GM12878 (cell line): ENCODE measurements around the gene SCYL1. TPM values are rescaled to one million over a fixed set of nuclear protein-coding genes. Genes with fewer than 3 reads are reported as not detected.

Experiments
- ATAC-seq: fragments of 200-7000 bp; cut with Tn5 transposase; 3 replicates; pipeline ENCODE4 v1.9.1; 2020; ENCODE audit warnings: mild to moderate bottlenecking, moderate library complexity
- BruUV-seq: library from RNA; stranded (reverse); fragments of 400-500 nt; replicated peaks from 2 replicates; lab custom pipeline; 2021; lab: Mats Ljungman, UMichigan
- CTCF ChIA-PET: fragments of 300-600 bp; sonication (Branson Sonifier 250); formaldehyde crosslinking; extraction: SDS; loops from one replicate; lab custom pipeline; 2021; ENCODE audit warnings: inconsistent platforms; lab: Yijun Ruan, JAX
- POLR2A ChIA-PET: fragments of 350-600 bp; formaldehyde crosslinking; extraction: SDS; loops from one replicate; lab custom pipeline; 2021; ENCODE audit warnings: inconsistent platforms; lab: Charles Lee
- RAD21 ChIA-PET: fragments of 300-600 bp; sonication (Branson Sonifier 250); formaldehyde crosslinking; loops from one replicate; lab custom pipeline; 2023; ENCODE audit warnings: antibody characterized with exemption; ENCODE audit not compliant: unreplicated experiment; lab: Charles Lee
- SMC1A ChIA-PET: fragments of 300-600 bp; sonication (Branson Sonifier 250); formaldehyde crosslinking; loops from one replicate; lab custom pipeline; 2023; ENCODE audit not compliant: unreplicated experiment, uncharacterized antibody; lab: Charles Lee
- DNase-seq: peaks from one replicate; pipeline ENCODE4 v3.0.0-alpha.2; 2011; ENCODE audit warnings: low read depth, low spot score
- FAIRE-seq: peaks from 3 replicates; lab custom pipeline; 2011; peaks lifted over from hg19 to GRCh38; lab: Jason Lieb, UNC
- H2AFZ ChIP-seq: 2 replicates; pipeline ENCODE4 v1.6.0; 2011; ENCODE audit warnings: low read depth, low read length, control low read depth; ENCODE audit not compliant: control insufficient read depth
- H3K27ac ChIP-seq: 2 replicates; pipeline ENCODE4 v1.5.1; 2011; ENCODE audit warnings: control low read depth; ENCODE audit not compliant: control insufficient read depth, insufficient read depth
- H3K27me3 ChIP-seq, 2 experiments: replicated peaks in 1 of 2; 2 replicates each; pipeline versions ENCODE4 v1.6.0 to v1.6.1; 2011; ENCODE audit warnings: low read length in 1 of 2; ENCODE audit not compliant: control insufficient read depth in 2 of 2, insufficient read depth in 2 of 2
- H3K36me3 ChIP-seq, 2 experiments: 2 replicates each; pipeline ENCODE4 v1.5.1; 2011; ENCODE audit warnings: low read length in 1 of 2; ENCODE audit not compliant: control insufficient read depth in 2 of 2, insufficient read depth in 2 of 2
- H3K4me1 ChIP-seq: 2 replicates; pipeline ENCODE4 v1.6.1; 2011; ENCODE audit warnings: mild to moderate bottlenecking, low read length, moderate library complexity, mixed read lengths; ENCODE audit not compliant: control insufficient read depth, insufficient read depth
- H3K4me2 ChIP-seq: 2 replicates; pipeline ENCODE4 v1.6.0; 2011; ENCODE audit warnings: control low read depth; ENCODE audit not compliant: control insufficient read depth, insufficient read depth
- H3K4me3 ChIP-seq: fragments of 200-600 bp; sonication (generic); 2 replicates; pipeline ENCODE4 v1.5.1; 2016
- H3K79me2 ChIP-seq: 2 replicates; pipeline ENCODE4 v1.6.0; 2011; ENCODE audit warnings: low read length; ENCODE audit not compliant: control insufficient read depth, insufficient read depth
- H3K9ac ChIP-seq: 2 replicates; pipeline ENCODE4 v1.8.0; 2011; ENCODE audit warnings: low read length, control low read depth, mixed read lengths; ENCODE audit not compliant: control insufficient read depth, insufficient read depth
- H3K9me3 ChIP-seq: replicated peaks from 3 replicates; pipeline ENCODE4 v1.5.1; 2011; ENCODE audit warnings: mild to moderate bottlenecking, low read length; ENCODE audit not compliant: control insufficient read depth, insufficient read depth
- H4K20me1 ChIP-seq: 2 replicates; pipeline ENCODE4 v1.6.0; 2011; ENCODE audit not compliant: control insufficient read depth, insufficient read depth
- CREB1 ChIP-seq: IDR thresholded peaks from 2 replicates; pipeline ENCODE4 v1.6.1; 2012; ENCODE audit warnings: low read depth, mild to moderate bottlenecking, inconsistent platforms
- DPF2 ChIP-seq: fragments of 450-650 bp; IDR thresholded peaks from 2 replicates; pipeline ENCODE4 v1.6.1; 2017; ENCODE audit warnings: mild to moderate bottlenecking
- LARP7 ChIP-seq: fragments of 450-650 bp; IDR thresholded peaks from 2 replicates; pipeline ENCODE4 v1.6.1; 2017; ENCODE audit warnings: mild to moderate bottlenecking
- MLLT1 ChIP-seq: fragments of 450-650 bp; IDR thresholded peaks from 2 replicates; pipeline ENCODE4 v1.6.1; 2016; ENCODE audit warnings: mild to moderate bottlenecking
- NKRF ChIP-seq: fragments of 450-650 bp; conservative IDR thresholded peaks from 2 replicates; pipeline ENCODE4 v1.6.1; 2017; ENCODE audit warnings: mild to moderate bottlenecking, moderate library complexity
- PRDM15 ChIP-seq: fragments of 450-650 bp; formaldehyde crosslinking; IDR thresholded peaks from 2 replicates; pipeline ENCODE4 v1.4.0; 2020; ENCODE audit warnings: mild to moderate bottlenecking, moderate library complexity
- SP1 ChIP-seq: IDR thresholded peaks from one replicate; pipeline ENCODE4 v1.6.1; 2011; ENCODE audit warnings: low read depth, low read length
- SREBF2 ChIP-seq: IDR thresholded peaks from 2 replicates; pipeline ENCODE4 v1.6.1; 2012; ENCODE audit warnings: mild to moderate bottlenecking, low read length
- STAT3 ChIP-seq: IDR thresholded peaks from 2 replicates; pipeline ENCODE4 v1.6.1; 2011; ENCODE audit warnings: low read depth, low read length, improper control_type of control experiment
- SUZ12 ChIP-seq: fragments of 200-600 bp; sonication (generic); IDR thresholded peaks from one replicate; pipeline ENCODE4 v1.6.1; 2018; ENCODE audit warnings: antibody characterized with exemption, mild to moderate bottlenecking; ENCODE audit not compliant: unreplicated experiment
- TARDBP ChIP-seq: IDR thresholded peaks from 2 replicates; pipeline ENCODE4 v1.6.1; 2016; ENCODE audit warnings: borderline replicate concordance
- YBX1 ChIP-seq: fragments of 450-650 bp; IDR thresholded peaks from 2 replicates; pipeline ENCODE4 v1.6.1; 2016; ENCODE audit warnings: antibody characterized with exemption
- ZBTB33 ChIP-seq: fragments of 450-650 bp; IDR thresholded peaks from 2 replicates; pipeline ENCODE4 v1.6.1; 2017; ENCODE audit warnings: mild to moderate bottlenecking
- WGBS: methylation state at CpG from one replicate; pipeline ENCODE4 v1.1.6; 2016; ENCODE audit warnings: low lambda C conversion rate; ENCODE audit not compliant: insufficient replicate concordance, insufficient coverage; ENCODE audit errors: missing lambda C conversion rate; 5-methylcytosine and 5-hydroxymethylcytosine counted together
- in situ Hi-C: fragments of 300-500 bp; cut with MboI; formaldehyde crosslinking; loops from 9 replicates; pipeline ENCODE4 v1.14.3; 2018; ENCODE audit warnings: mixed read lengths
- intact Hi-C: fragments of 100-400 bp; cut with micrococcal nuclease; formaldehyde crosslinking; loops from one replicate; pipeline ENCODE4 v1.14.2; 2022; ENCODE audit not compliant: unreplicated experiment
- polyA plus RNA-seq, 11 experiments: library from polyadenylated mRNA; depleted of rRNA in 4 of 11; unstranded in 6 of 11; stranded (reverse) in 5 of 11; fragments of >200 nt; fragmentation: Nextera tagmentation in 4 of 11; fragmentation: Illumina TruSeq in 1 of 11; extraction: Ambion mirVana in 4 of 11; extraction: Trizol in 1 of 11; gene quantifications; 1 replicate in 1 of 11; 2 replicates in 10 of 11; pipeline versions ENCODE4 v1.2.1 to v1.2.3, GENCODE V29; 2011 to 2016; ENCODE audit warnings: inconsistent platforms in 2 of 11, missing spikeins in 2 of 11, low read depth in 1 of 11
- total RNA-seq, 4 experiments: library from RNA; depleted of rRNA in 3 of 4; stranded (reverse); fragments of >200 nt in 3 of 4; fragmentation: Illumina TruSeq in 1 of 4; extraction: Trizol in 1 of 4; gene quantifications; 2 replicates each; pipeline versions ENCODE4 v1.2.1 to v1.2.3, GENCODE V29; 2013 to 2021

Gene SCYL1
- total and polyA plus RNA-seq, 10 of the 15 experiments (the other 5 are each of a cell fraction or from before 2014, with no cell fraction given) = 0.80 to 82.7 (median 51.2) TPM

GRCh38 chr11:65491163-65491465 is 33.8 kb upstream of the SCYL1 start (continued):
- TF ChIP-seq ZBTB33 (no peak), TARDBP (no peak), LARP7 (no peak), CREB1 (no peak)

GRCh38 chr11:65491614-65492386 is 33.1 kb upstream of the SCYL1 start:
- Histone ChIP-seq H3K4me1 (peaks cover 87% of the 10 kb centered on the region), H3K9me3 (no peaks in the 10 kb centered on the region), H3K79me2 (peaks cover 51% of the 10 kb centered on the region), H3K4me2 (peak overlapping the region; percentile 77), H3K27me3 (no peaks in the 10 kb centered on the region), H3K9ac (peak overlapping the region; percentile 81), H2AFZ (peak overlapping the region; percentile 70), H3K36me3 (no peaks in the 10 kb centered on the region), H3K27ac (peak overlapping the region; percentile 100), H4K20me1 (no peaks in the 10 kb centered on the region), H3K4me3 (peak overlapping the region; percentile 61; the same call in 1 of the 2 replicates)
- no peak for DNase-seq
- in situ Hi-C loops (no loop called here), intact Hi-C loops (no loop called here)
- peak; percentile 6 for ATAC-seq
- BruUV-seq = no TSS peak
- ChIA-PET SMC1A (interaction anchor here (1.0 to 15.8 kb wide), 8 partner anchors 8 to 72 kb away, joined by 4 to 146 read pairs (median 10); no protein-coding TSS in a partner anchor), RAD21 (interaction anchor here (1.1 to 14.2 kb wide), 8 partner anchors 11 to 84 kb away, joined by 3 to 282 read pairs (median 8); partner anchors contain the start of gene NEAT1), POLR2A (interaction anchor here (0.5 to 16.2 kb wide), 17 partner anchors 4 to 713 kb away, joined by 3 to 429 read pairs (median 6); partner anchors contain the start of genes DPF2, MALAT1 and NEAT1), CTCF (interaction anchor here (0.7 to 27.9 kb wide), 6 partner anchors 15 to 76 kb away, joined by 3 to 728 read pairs (median 8); partner anchors contain the start of gene NEAT1)
- 1% methylated on average over 17 of the region's 17 CpGs for WGBS
- no peak for FAIRE-seq
- TF ChIP-seq MLLT1 = peak; percentile 53; the same call in 1 of the 2 replicates
- no peak for TF ChIP-seq SUZ12
- TF ChIP-seq STAT3 = no peak
- TF ChIP-seq SP1 = no peak
- peak; percentile 31 for TF ChIP-seq DPF2
- TF ChIP-seq PRDM15 (CRISPR knock-in tag) = no peak
- TF ChIP-seq TARDBP = no peak
- no peak for TF ChIP-seq YBX1
- no peak for TF ChIP-seq NKRF
- TF ChIP-seq SREBF2 = no peak
